SK-N-SH (cell line): ENCODE data around the gene MANSC1. TPM values are rescaled to one million over a fixed set of nuclear protein-coding genes. Genes with fewer than 3 reads are reported as not detected.

ENCODE experiments used
- CTCF ChIA-PET: fragments of 300-600, 350-600 bp; formaldehyde crosslinking; extraction: SDS; loops from one replicate; lab custom pipeline; 2021; lab: Yijun Ruan, JAX
- POLR2A ChIA-PET: fragments of 350-600 bp; sonication (Branson Sonifier 250); formaldehyde crosslinking; extraction: SDS; loops from one replicate; lab custom pipeline; 2020; ENCODE audit warnings: antibody characterized with exemption, inconsistent platforms; lab: Yijun Ruan, JAX
- DNase-seq: peaks from one replicate; pipeline ENCODE4 v3.0.0; 2012
- H2AFZ ChIP-seq: fragments of 200-600 bp; sonication (generic); 2 replicates; pipeline ENCODE4 v1.8.1; 2016; ENCODE audit warnings: antibody characterized with exemption, mild to moderate bottlenecking, low read depth
- H3F3A ChIP-seq: fragments of 200-600 bp; sonication (generic); replicated peaks from 2 replicates; pipeline ENCODE3; 2016; ENCODE audit warnings: antibody characterized with exemption, mild to moderate bottlenecking; ENCODE audit not compliant: insufficient read depth
- H3K27ac ChIP-seq, 2 experiments: fragments of 200-500 bp in 1 of 2; fragments of 200-600 bp in 1 of 2; sonication (Bioruptor generic) in 1 of 2; sonication (generic), shearing (Covaris generic) in 1 of 2; 2 replicates each; pipeline versions ENCODE4 v1.5.1 to v1.6.1; 2014 to 2016; ENCODE audit warnings: low read depth in 2 of 2, inconsistent platforms in 1 of 2, low read length in 1 of 2, mild to moderate bottlenecking in 1 of 2, mixed read lengths in 1 of 2
- H3K27me3 ChIP-seq: fragments of 200-600 bp; sonication (generic), shearing (Covaris generic); 2 replicates; pipeline ENCODE4 v1.6.1; 2016; ENCODE audit warnings: mixed run types; ENCODE audit not compliant: insufficient read depth
- H3K36me3 ChIP-seq, 2 experiments: fragments of 200-500 bp in 1 of 2; fragments of 200-600 bp in 1 of 2; sonication (Bioruptor generic) in 1 of 2; sonication (generic) in 1 of 2; replicated peaks in 1 of 2; 2 replicates each; pipeline versions ENCODE3 to v1.5.1; 2014 to 2016; ENCODE audit warnings: low read length in 1 of 2, mild to moderate bottlenecking in 1 of 2; ENCODE audit not compliant: insufficient read depth in 2 of 2, control insufficient read depth in 1 of 2
- H3K4me1 ChIP-seq, 2 experiments: fragments of 200-500 bp in 1 of 2; fragments of 200-600 bp in 1 of 2; sonication (Bioruptor generic) in 1 of 2; sonication (generic), shearing (Covaris generic) in 1 of 2; 2 replicates each; pipeline versions ENCODE4 v1.5.1 to v1.6.1; 2014 to 2016; ENCODE audit warnings: low read depth in 1 of 2, low read length in 1 of 2, mixed run types in 1 of 2; ENCODE audit not compliant: insufficient read depth in 2 of 2, control insufficient read depth in 1 of 2
- H3K4me2 ChIP-seq: fragments of 200-600 bp; sonication (generic), shearing (Covaris generic); 2 replicates; pipeline ENCODE4 v1.6.1; 2017; ENCODE audit warnings: mixed run types
- H3K4me3 ChIP-seq, 2 experiments: fragments of 200-500 bp in 1 of 2; fragments of 200-600 bp in 1 of 2; sonication (Bioruptor generic) in 1 of 2; sonication (generic), shearing (Covaris generic) in 1 of 2; 2 replicates each; pipeline versions ENCODE4 v1.5.1 to v1.8.1; 2014 to 2016; ENCODE audit warnings: low read depth in 2 of 2, inconsistent platforms in 1 of 2, low read length in 1 of 2, mild to moderate bottlenecking in 1 of 2, mixed read lengths in 1 of 2, moderate library complexity in 1 of 2
- H3K79me2 ChIP-seq: fragments of 200-600 bp; sonication (generic); 2 replicates; pipeline ENCODE4 v1.8.1; 2017; ENCODE audit warnings: mild to moderate bottlenecking; ENCODE audit not compliant: insufficient read depth
- H3K9ac ChIP-seq: fragments of 200-600 bp; sonication (generic); 2 replicates; pipeline ENCODE4 v1.6.1; 2017; ENCODE audit warnings: mixed run types
- H3K9me2 ChIP-seq: fragments of 200-600 bp; sonication (generic); 2 replicates; pipeline ENCODE4 v1.6.1; 2017; ENCODE audit warnings: mixed run types
- H3K9me3 ChIP-seq: fragments of 200-600 bp; sonication (generic); 2 replicates; pipeline ENCODE4 v1.6.1; 2017; ENCODE audit warnings: mixed run types, mild to moderate bottlenecking, moderate library complexity
- H4K20me1 ChIP-seq: fragments of 200-600 bp; sonication (generic); 2 replicates; pipeline ENCODE4 v1.6.1; 2017; ENCODE audit warnings: mild to moderate bottlenecking, mixed run types; ENCODE audit not compliant: insufficient read depth
- CHD2 ChIP-seq: fragments of 150-350 bp; IDR thresholded peaks from 2 replicates; pipeline ENCODE4 v1.6.1; 2018; ENCODE audit warnings: low read length; ENCODE audit not compliant: partially characterized antibody
- EP300 ChIP-seq, 2 experiments: IDR thresholded peaks; 2 replicates each; pipeline versions ENCODE4 v1.4.0 to v1.6.1; 2012; ENCODE audit warnings: borderline replicate concordance in 1 of 2, low read depth in 1 of 2, low read length in 1 of 2
- FOXJ3 ChIP-seq: sonication (generic); formaldehyde crosslinking; IDR thresholded peaks from 2 replicates; pipeline ENCODE4 v1.5.1; 2020; ENCODE audit warnings: mild to moderate bottlenecking, missing genetic modification reagents
- MEF2A ChIP-seq: IDR thresholded peaks from 2 replicates; pipeline ENCODE4 v1.4.0; 2012; ENCODE audit warnings: low read depth, borderline replicate concordance
- NRF1 ChIP-seq: IDR thresholded peaks from 2 replicates; pipeline ENCODE4 v1.6.1; 2012; ENCODE audit warnings: low read depth, mild to moderate bottlenecking, low read length
- SIN3A ChIP-seq: IDR thresholded peaks from 2 replicates; pipeline ENCODE4 v1.6.1; 2012; ENCODE audit warnings: low read depth, mild to moderate bottlenecking, low read length, moderate library complexity, borderline replicate concordance
- TAF1 ChIP-seq: IDR thresholded peaks from 2 replicates; pipeline ENCODE4 v1.6.1; 2012; ENCODE audit warnings: low read depth, mild to moderate bottlenecking, low read length, moderate library complexity, borderline replicate concordance
- TEAD4 ChIP-seq: IDR thresholded peaks from 2 replicates; pipeline ENCODE4 v1.4.0; 2012; ENCODE audit warnings: mild to moderate bottlenecking, borderline replicate concordance; ENCODE audit not compliant: insufficient read depth
- YY1 ChIP-seq: IDR thresholded peaks from 2 replicates; pipeline ENCODE4 v1.4.0; 2012; ENCODE audit warnings: low read depth, mild to moderate bottlenecking
- WGBS: methylation state at CpG from one replicate; pipeline ENCODE4 v1.1.6; 2017; ENCODE audit warnings: low lambda C conversion rate; 5-methylcytosine and 5-hydroxymethylcytosine counted together
- polyA plus RNA-seq, 3 experiments: library from polyadenylated mRNA; depleted of rRNA; stranded (reverse); fragments of >200 nt; gene quantifications; 2 replicates each; pipeline ENCODE4 v1.2.3, GENCODE V29; 2012
- TF ChIP-seq, protein P1 (sequence below): IDR thresholded peaks from 2 replicates; pipeline ENCODE4; 2012
- TF ChIP-seq, protein P2 (sequence below): fragments of 150-350 bp; IDR thresholded peaks from 2 replicates; pipeline ENCODE4 v1.6.1; 2016; ENCODE audit warnings: mild to moderate bottlenecking, low read depth, low read length

The MANSC1 gene
- polyA plus RNA-seq, 1 of the 3 experiments (the other 2 are of a cell fraction), result 2.9 TPM

DNA sequence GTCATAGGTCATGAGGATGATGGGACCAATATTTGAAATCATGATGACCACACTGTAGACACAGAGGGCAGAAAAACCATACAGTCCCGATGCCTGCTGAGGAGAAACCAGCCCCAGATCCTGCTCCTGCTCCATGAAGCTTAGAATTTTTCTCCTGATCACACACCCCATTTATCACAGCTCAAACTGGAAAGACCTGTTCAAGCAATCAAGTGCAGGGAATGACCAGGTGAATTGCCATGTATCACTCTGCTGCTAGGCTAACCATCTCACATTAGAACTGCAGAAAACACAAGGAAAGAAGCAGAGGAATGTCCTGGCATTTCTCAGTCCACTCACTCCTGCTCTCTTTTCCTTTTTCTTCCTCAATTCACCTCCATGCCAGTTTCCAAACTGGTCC is 18.1 kb downstream of the MANSC1 start:
- Histone ChIP-seq H3K9me3 (no peaks in the 10 kb centered on the region), H3F3A (peaks cover 10% of the 10 kb centered on the region), H3K9me2 (no peaks in the 10 kb centered on the region), H3K4me2 (no peak overlapping the region), H3K9ac (no peak overlapping the region), H3K79me2 (no peaks in the 10 kb centered on the region), H3K27me3 (no peaks in the 10 kb centered on the region), H3K36me3 (no peaks in the 10 kb centered on the region), H3K27ac (no peak overlapping the region), H4K20me1 (no peaks in the 10 kb centered on the region), H3K4me1 (peaks cover 4 to 5% of the 10 kb centered on the region in 2 experiments; a peak in 2 of 4 replicates), H3K4me3 (no peak overlapping the region), H2AFZ (no peak overlapping the region)
- ChIA-PET POLR2A (no interaction called here), CTCF (interaction anchor here (0.9 to 3.2 kb wide), 4 partner anchors 11 to 298 kb away, joined by 3 to 15 read pairs (median 3); no protein-coding TSS in a partner anchor)
- WGBS, result 92% methylated on average over 1 of the region's 1 CpG
- TF ChIP-seq YY1 (no peak), MEF2A (no peak), TEAD4 (no peak), SIN3A (no peak), NRF1 (no peak), TAF1 (no peak)
- TF ChIP-seq, protein P1, sequence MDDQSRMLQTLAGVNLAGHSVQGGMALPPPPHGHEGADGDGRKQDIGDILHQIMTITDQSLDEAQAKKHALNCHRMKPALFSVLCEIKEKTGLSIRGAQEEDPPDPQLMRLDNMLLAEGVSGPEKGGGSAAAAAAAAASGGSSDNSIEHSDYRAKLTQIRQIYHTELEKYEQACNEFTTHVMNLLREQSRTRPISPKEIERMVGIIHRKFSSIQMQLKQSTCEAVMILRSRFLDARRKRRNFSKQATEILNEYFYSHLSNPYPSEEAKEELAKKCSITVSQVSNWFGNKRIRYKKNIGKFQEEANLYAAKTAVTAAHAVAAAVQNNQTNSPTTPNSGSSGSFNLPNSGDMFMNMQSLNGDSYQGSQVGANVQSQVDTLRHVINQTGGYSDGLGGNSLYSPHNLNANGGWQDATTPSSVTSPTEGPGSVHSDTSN, result no peak
- no peak for DNase-seq

DNA sequence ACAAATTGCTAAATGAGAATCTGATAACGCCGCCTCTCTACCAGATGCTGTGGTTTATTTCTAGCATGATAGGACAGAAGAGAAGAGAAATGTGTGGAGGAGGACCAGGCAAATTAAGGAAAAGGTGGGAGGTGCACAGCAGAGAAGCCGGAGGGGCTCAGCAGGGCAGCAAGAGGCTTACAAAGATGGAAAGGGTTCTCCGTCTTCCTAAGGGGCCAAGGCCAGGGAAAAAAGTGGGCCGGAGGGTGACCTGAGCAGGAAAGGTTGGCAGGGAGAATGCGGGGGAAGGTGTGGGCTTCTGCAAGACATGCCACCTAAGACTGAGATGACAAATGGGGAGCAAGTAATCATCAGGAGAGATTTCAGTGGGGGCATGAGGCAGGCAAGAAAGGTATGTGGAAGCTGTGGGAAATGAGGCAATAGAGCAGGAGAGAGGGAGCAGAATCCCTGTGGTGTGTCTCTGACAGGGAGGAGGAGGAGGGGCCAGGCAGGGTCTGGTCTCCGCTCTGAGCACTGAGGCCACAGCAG is 18.7 kb downstream of the MANSC1 start:
- POLR2A ChIA-PET, result no interaction called here
- Histone ChIP-seq H3K27ac (no peak overlapping the region), H3K9ac (no peak overlapping the region), H3K4me3 (no peak overlapping the region), H3K9me3 (no peaks in the 10 kb centered on the region), H3K36me3 (no peaks in the 10 kb centered on the region), H3K79me2 (no peaks in the 10 kb centered on the region), H4K20me1 (no peaks in the 10 kb centered on the region), H3F3A (peaks cover 10% of the 10 kb centered on the region), H3K27me3 (no peaks in the 10 kb centered on the region), H2AFZ (no peak overlapping the region), H3K4me2 (no peak overlapping the region), H3K9me2 (no peaks in the 10 kb centered on the region), H3K4me1 (peaks cover 4 to 5% of the 10 kb centered on the region in 2 experiments; a peak in 2 of 4 replicates)
- CTCF ChIA-PET, result interaction anchor here (0.9 to 3.2 kb wide), 5 partner anchors 12 to 298 kb away, joined by 3 to 15 read pairs (median 3); no protein-coding TSS in a partner anchor
- TF ChIP-seq, protein P2, sequence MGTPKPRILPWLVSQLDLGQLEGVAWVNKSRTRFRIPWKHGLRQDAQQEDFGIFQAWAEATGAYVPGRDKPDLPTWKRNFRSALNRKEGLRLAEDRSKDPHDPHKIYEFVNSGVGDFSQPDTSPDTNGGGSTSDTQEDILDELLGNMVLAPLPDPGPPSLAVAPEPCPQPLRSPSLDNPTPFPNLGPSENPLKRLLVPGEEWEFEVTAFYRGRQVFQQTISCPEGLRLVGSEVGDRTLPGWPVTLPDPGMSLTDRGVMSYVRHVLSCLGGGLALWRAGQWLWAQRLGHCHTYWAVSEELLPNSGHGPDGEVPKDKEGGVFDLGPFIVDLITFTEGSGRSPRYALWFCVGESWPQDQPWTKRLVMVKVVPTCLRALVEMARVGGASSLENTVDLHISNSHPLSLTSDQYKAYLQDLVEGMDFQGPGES, result no peak
- TF ChIP-seq FOXJ3 (CRISPR knock-in tag) (no peak), CHD2 (no peak), EP300 (IDR thresholded peaks at IDR 0.05; ENCODE audit: borderline replicate concordance in 1 of 2, low read depth in 1 of 2, low read length in 1 of 2) (no peak)
- no peak for DNase-seq
- 90% methylated on average over 7 of the region's 7 CpGs for WGBS
